MM.1S (cell line): ENCODE measurements around the gene CCDC178.

Source experiments
- CTCF ChIP-seq: fragments of 300-600 bp; sonication (generic); IDR thresholded peaks from 2 replicates; pipeline ENCODE4 v1.5.1; 2016; ENCODE audit warnings: antibody characterized with exemption, low read length, mixed read lengths
- EZH2 ChIP-seq: fragments of 300-600 bp; sonication (generic); optimal IDR thresholded peaks from 2 replicates; pipeline ENCODE3; 2017; ENCODE audit warnings: low read depth, mild to moderate bottlenecking, antibody characterized with exemption, low read length, mixed read lengths

DNA sequence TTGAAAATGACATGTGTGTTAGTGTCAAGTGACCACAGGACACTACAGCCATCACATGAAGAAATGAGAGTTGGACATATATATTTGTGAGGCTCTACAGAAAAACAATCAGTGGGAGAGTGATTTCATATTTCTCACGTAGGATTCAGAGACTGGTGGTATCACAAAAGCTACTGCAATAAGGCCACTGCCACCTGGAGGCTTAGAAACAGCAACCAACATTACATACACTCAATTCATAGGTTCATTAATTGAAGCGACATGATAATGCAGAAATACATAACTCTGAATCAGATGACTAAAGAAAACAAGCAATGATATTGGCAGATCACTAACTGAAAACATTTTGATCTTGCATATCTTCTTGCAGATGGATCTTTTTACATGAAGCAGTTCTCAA lies 419.6 kb downstream of the CCDC178 start:
- no peak for TF ChIP-seq CTCF
- no peak for TF ChIP-seq EZH2
